Stimulated activated CD4-positive, alpha-beta T cell treated with anti-CD3 and anti-CD28 coated beads, Interleukin-4, amount 100 ng/mL, for 24 hours (primary cell): Measurements from ENCODE around the gene CALHM5.

Experiments
- DNase-seq: peaks from one replicate; pipeline ENCODE4 v3.0.0-alpha.2; 2020

Gene CALHM5

GRCh38 chr6:116512111-116512559 is 696 bp downstream of the CALHM5 start:
- DNase-seq: no peak

- DNase-seq: no peak
These were observed 1.3 kb downstream of the CALHM5 start for GRCh38 chr6:116512734-116513133.

- DNase-seq: no peak
These were observed 1.9 kb downstream of the CALHM5 start for GRCh38 chr6:116513224-116513875.

- DNase-seq: no peak
These were observed 2.7 kb downstream of the CALHM5 start for GRCh38 chr6:116514111-116514510.

DNA sequence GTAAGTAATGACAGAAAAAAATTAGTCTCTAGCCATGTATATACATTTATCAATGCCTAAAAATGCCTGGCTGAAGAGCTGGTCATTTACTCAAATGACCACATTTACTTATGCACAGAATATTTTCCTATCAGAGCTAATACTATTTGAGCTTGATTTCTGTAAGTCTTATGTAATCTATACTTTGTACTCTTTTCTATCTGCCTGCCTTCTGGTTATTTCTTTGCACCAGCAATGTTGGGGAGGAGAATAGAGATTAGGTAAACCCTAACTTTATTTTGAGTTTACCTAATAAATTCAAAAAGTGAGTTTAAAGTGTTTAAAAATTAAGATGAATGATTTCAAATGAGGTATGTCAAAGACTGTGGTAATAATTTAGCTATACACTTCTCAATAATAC is 3.7 kb downstream of the CALHM5 start:
- no peak for DNase-seq

DNA sequence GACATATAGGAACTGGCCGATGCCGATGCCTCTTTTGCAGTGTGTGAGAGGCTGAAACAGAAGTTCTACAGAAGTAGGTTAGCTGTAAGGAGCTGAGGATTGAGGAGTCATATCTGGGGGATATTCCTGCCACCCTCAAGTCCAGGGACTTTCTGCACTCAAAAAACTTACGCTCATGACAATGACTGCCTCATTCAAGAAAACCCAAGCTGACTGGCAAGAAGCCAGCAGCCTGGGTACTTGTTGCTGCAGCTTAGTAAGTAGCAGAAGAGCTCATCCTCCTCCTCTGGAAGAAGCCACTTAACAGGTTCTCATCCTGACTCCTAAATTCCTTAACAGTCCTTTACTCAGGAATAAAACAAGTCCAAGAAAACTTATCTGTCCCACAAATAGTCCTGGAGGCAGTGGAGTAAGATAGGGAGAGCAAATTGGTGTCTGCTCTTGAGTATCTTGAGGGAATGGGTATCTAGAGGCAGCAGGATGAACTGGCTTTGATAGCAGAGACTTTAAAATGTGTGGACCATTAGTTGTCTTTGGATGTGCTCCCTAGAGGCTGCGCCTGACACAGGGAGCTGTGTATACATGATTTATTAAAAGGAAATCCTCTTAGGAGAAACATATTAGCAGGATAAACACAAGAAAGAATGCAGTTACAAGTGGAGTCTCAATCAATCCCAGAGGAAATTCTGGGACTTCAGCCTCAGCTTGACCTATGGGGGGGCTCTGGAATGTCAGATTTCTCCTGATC is 7.4 kb downstream of the CALHM5 start:
- no peak for DNase-seq

- DNase-seq: no peak
These were observed 11.5 kb downstream of the CALHM5 start for GRCh38 chr6:116522896-116523295.

DNA sequence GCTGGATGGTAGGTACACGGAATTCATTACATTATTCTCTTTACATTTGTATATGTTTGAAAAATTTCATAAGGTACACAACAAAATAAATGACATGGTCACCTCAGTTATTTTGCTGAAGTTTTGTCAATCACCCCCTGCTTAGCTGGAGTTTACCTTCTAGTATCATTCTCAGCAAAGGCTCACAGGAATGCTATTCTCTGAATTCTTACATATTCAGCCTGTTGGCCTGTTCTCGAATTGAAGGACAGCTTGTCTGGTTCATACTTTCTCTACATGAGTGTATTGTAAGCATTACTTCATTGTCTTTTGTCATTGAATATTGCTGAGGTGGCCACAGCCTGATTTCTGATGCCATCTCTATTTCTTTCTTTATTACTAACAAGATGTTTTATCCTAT is 12.8 kb downstream of the CALHM5 start:
- DNase-seq: no peak

GRCh38 chr6:116528133-116528532 is 16.7 kb downstream of the CALHM5 start:
- DNase-seq: no peak

DNA sequence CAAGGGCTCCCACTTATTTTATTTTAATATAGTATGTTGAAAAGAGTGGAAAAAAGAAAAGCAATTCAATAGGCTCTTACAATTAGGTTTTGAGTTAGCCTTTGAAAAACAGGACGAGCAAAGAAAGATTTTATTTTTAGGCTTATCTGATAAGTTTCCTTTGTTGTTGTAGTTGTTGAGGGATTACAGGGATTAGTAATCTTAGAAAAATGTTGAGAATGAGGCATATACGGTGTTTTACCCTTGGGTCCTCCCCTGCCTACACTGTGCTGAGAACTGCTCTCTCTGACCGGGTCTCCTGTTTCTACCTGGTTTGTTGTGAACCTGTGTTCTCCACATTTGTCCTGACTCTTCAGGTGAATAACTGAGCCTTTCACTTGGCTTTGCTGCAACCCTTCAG is 17.3 kb downstream of the CALHM5 start:
- no peak for DNase-seq

DNA sequence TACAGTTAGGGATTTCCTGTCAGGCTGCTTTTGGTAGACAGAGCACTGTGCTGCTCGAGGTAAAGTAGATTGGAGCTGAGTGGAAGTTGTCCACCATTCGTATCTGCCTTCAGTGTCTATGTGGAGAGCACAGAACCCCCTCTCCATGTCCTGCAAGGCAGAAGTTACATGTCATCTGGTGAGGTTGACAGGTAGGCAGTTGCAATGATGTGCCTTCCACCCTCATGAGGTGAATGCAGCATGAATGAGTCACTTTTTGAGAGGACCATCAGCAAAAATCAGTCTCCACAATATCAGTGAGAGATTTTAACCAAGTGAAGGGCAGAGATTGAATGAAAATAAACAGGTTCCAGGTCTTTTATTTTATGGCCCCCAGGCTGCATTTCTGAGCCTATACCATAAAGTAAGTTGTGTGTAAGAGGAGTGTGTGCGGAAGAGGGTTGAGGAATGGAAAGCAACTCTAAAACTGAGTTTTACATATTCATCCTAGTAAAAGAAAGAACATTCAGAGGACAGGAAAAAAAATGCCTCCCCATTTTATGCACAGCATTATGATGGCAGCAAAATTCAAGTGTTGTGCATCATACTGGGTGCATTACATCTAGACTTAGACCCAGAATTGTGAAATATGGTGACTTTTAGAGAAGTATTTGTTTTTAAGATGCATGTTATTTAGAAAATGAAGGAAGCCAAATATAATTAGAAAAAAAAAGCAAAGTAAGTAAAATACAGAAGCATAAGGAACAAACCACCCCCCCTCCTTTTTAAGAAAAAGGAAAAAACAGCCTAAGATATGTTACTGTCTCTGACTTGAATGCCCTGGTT is 18.2 kb downstream of the CALHM5 start:
- no peak for DNase-seq

GRCh38 chr6:116530436-116530835 is 19.0 kb downstream of the CALHM5 start:
- no peak for DNase-seq

- DNase-seq: peak; percentile 69
These were observed 20.5 kb downstream of the CALHM5 start for GRCh38 chr6:116531675-116532570.

DNA sequence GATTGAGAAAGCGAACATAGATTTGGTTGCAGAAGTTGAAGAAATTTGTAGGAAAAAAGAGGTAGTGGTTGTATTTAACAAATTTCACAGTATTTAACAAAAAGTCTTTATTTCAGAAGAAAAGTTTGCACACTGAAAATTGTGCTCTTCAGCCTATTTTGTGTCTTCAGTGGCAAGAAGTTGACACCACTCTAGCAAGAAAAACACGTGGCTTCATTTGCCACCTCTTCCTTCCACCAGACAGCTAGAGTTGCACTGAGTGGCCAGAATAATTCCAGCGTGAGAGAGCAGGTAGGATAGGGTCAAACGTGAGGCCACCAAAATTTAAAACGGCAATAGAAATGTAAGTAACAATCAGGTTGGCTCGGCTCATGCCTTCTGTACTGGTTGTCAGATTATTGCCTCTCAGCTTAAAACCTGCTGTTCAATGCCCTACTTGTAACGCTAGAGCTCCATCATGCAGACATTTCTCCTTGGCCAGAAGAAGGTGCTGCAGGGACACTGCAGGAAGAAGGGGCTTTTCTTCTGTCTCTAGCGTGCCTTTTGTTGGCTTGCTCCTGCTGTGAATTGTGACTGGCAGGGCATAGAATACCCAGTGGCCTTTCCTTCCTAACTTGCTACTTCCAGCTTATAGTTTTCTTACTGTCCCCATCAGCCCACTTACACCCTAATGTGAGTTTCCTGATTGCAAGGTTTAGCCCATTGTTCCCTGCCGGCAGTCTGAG is 22.0 kb downstream of the CALHM5 start:
- DNase-seq: no peak

DNA sequence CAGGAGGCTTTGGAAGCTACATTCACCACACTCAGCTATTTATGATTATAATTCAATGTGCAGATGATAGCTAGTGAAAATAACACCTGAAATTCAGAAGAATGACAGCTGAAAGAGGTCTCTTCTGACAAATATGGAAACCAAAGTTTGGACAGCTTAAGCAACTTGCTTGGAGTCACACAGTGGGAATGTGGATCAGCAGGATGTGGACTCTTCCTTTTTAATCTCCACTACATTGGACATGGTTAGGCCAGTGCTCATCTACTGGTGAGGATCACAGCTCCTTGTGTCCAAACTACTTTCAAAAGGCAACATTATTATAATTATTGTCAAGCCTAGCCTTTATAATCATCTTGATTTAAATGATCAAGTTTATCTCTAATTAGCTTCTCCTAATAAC is 23.7 kb downstream of the CALHM5 start:
- no peak for DNase-seq

GRCh38 chr6:116536216-116536621 is 24.8 kb downstream of the CALHM5 start:
- DNase-seq: peak; percentile 36

- no peak for DNase-seq
These were observed 31.0 kb downstream of the CALHM5 start for GRCh38 chr6:116542426-116542825.

DNA sequence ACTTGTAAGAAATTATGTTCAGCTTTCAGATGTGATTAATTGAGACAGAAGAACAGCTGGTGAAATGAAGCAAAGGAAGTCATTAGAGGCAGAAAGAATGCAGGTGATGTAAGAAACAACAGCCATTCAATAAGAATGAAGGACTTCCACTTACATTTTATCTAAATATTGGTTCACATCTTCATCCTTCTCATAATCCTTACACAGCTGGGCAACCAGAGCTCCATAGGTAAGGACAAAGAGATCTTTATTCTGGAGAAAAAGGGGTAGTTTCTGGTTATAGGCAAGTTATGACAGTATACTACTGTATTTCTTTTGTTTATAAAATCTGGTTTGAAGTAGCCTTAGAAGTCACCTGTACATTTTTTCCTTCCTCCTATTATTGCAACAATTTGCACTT is 31.7 kb downstream of the CALHM5 start:
- no peak for DNase-seq

GRCh38 chr6:116545651-116546050 is 34.2 kb downstream of the CALHM5 start, which contains the start of gene TRAPPC3L:
Gene TRAPPC3L (minus strand): TSS chr6:116545684. CDS start chr6:116545514, 170 bp downstream.
- DNase-seq: no peak

DNA sequence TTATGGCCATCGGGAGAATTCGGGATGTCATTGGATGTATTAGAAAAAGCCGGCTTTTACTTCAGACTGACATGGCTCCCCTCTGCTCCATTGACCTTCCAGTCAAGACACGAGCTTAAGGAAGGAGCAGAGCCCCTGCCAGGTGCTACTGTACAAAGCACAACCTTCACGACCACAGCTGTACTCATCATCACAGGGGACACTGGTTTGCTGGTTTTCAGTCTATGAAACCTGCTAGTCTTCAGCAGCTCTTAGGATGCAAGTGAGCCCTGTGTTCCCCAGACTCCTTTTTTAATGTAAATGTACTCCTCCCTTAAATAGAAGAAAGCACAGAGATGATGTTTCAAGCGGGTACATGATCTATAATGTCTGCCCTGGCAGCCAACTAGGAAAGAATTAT is 35.9 kb downstream of the CALHM5 start:
- no peak for DNase-seq

DNA sequence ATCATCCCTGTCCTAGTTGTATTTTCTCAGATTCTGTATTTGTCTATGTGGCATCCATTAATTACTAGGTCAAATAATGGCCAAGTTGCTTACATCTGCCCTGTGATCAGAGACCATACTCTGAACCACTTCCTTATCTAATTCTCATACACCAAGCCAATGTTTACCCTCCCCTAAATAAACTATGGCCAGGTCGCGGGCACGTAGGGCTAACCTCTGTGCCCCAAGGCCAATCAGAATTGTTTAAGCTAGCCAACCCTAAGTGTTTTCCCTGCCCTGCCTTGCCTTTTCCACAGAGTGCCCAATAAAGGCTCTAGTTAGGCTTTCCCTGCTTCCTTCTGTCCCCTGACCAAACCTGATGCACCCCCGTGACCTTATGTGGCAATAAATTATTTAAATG is 39.4 kb downstream of the CALHM5 start:
- DNase-seq: no peak

GRCh38 chr6:116553451-116553850 is 42.0 kb downstream of the CALHM5 start, which contains the start of gene CALHM4:
Gene CALHM4 (plus strand): TSS chr6:116553751. CDS start chr6:116553794, 43 bp downstream.
- DNase-seq: no peak
